Smooth muscle cell (in vitro differentiated cells): ENCODE data around the gene FTO. TPM values are rescaled to one million over a fixed set of nuclear protein-coding genes. Genes with fewer than 3 reads are reported as not detected.

ENCODE experiments used
- DNase-seq: peaks from one replicate; lab custom pipeline; 2025; ENCODE audit not compliant: unreplicated experiment; lab: John Stamatoyannopoulos, UW
- H2AFZ ChIP-seq: fragments of 200-600 bp; sonication (generic); 2 replicates; pipeline ENCODE4 v1.6.0; 2016; ENCODE audit warnings: antibody characterized with exemption, low read depth, mild to moderate bottlenecking
- H3F3A ChIP-seq: fragments of 200-600 bp; sonication (generic); 2 replicates; pipeline ENCODE4 v1.6.0; 2017; ENCODE audit warnings: antibody characterized with exemption, low read depth
- H3K27ac ChIP-seq: fragments of 200-600 bp; sonication (generic); 2 replicates; pipeline ENCODE4 v1.5.1; 2016; ENCODE audit warnings: low read depth, mild to moderate bottlenecking
- H3K27me3 ChIP-seq: fragments of 200-600 bp; sonication (generic); 2 replicates; pipeline ENCODE4 v1.6.1; 2016; ENCODE audit warnings: low read depth, mild to moderate bottlenecking
- H3K36me3 ChIP-seq: fragments of 200-600 bp; sonication (generic); 2 replicates; pipeline ENCODE4 v1.5.1; 2016; ENCODE audit warnings: low read depth
- H3K4me1 ChIP-seq: fragments of 200-600 bp; sonication (generic); 2 replicates; pipeline ENCODE4 v1.5.1; 2016; ENCODE audit warnings: low read depth
- H3K4me2 ChIP-seq: fragments of 200-600 bp; sonication (generic); 2 replicates; pipeline ENCODE4 v1.6.0; 2016; ENCODE audit warnings: mild to moderate bottlenecking
- H3K4me3 ChIP-seq: fragments of 200-600 bp; sonication (generic); 2 replicates; pipeline ENCODE4 v1.5.1; 2016; ENCODE audit warnings: mild to moderate bottlenecking
- H3K79me2 ChIP-seq: fragments of 200-600 bp; sonication (generic); 2 replicates; pipeline ENCODE4 v1.6.0; 2016; ENCODE audit warnings: low read depth, mild to moderate bottlenecking
- H3K9ac ChIP-seq: fragments of 200-600 bp; sonication (generic); 2 replicates; pipeline ENCODE4 v1.6.0; 2016; ENCODE audit warnings: low read depth
- H3K9me3 ChIP-seq: fragments of 200-600 bp; sonication (generic); replicated peaks from 2 replicates; pipeline ENCODE4 v1.5.1; 2016; ENCODE audit warnings: low read depth
- H4K20me1 ChIP-seq: fragments of 200-600 bp; sonication (generic); 2 replicates; pipeline ENCODE4 v1.6.0; 2016; ENCODE audit warnings: low read depth
- CTCF ChIP-seq: fragments of 200-600 bp; sonication (generic); IDR thresholded peaks from 2 replicates; pipeline ENCODE4 v1.5.1; 2017; ENCODE audit warnings: borderline replicate concordance, mild to moderate bottlenecking, antibody characterized with exemption; ENCODE audit not compliant: insufficient read depth, poor library complexity, severe bottlenecking
- WGBS: methylation state at CpG from one replicate; pipeline ENCODE4 v1.1.7; 2016; ENCODE audit warnings: low lambda C conversion rate; 5-methylcytosine and 5-hydroxymethylcytosine counted together
- polyA plus RNA-seq: library from polyadenylated mRNA; unstranded; fragments of >200 nt; fragmentation: Nextera tagmentation; extraction: Ambion mirVana; gene quantifications from 2 replicates; pipeline ENCODE4 v1.2.1, GENCODE V29; 2016
- total RNA-seq: library from RNA; depleted of rRNA; stranded (reverse); fragments of >200 nt; gene quantifications from 2 replicates; pipeline ENCODE4 v1.2.3, GENCODE V29; 2014

FTO gene
- total and polyA plus RNA-seq, 2 experiments from 2014 or later, result 81.1 to 89.9 TPM

- WGBS, result 25% methylated on average over 7 of the region's 7 CpGs
- no peak overlapping the region for H3K4me3 ChIP-seq
- H3K79me2 ChIP-seq, result no peaks in the 10 kb centered on the region
- no peak for DNase-seq
- no peaks in the 10 kb centered on the region for H3K27me3 ChIP-seq
- no peak overlapping the region for H3K9ac ChIP-seq
- peaks cover 40% of the 10 kb centered on the region for H3K4me1 ChIP-seq
- peak overlapping the region; percentile 45 for H3K4me2 ChIP-seq
- H2AFZ ChIP-seq, result no peak overlapping the region
- peaks cover 20% of the 10 kb centered on the region for H4K20me1 ChIP-seq
- peaks cover 5% of the 10 kb centered on the region for H3F3A ChIP-seq
- no peak overlapping the region for H3K27ac ChIP-seq
- no peak for TF ChIP-seq CTCF
- no peaks in the 10 kb centered on the region for H3K36me3 ChIP-seq
- H3K9me3 ChIP-seq, result no peaks in the 10 kb centered on the region
Observed at GRCh38 chr16:54050459-54051210, 346.7 kb downstream of the FTO start.

GRCh38 chr16:54051821-54052220, 347.9 kb downstream of the FTO start:
- Histone ChIP-seq H3K4me1 (peaks cover 41% of the 10 kb centered on the region), H2AFZ (no peak overlapping the region), H3K9me3 (no peaks in the 10 kb centered on the region), H3K27me3 (no peaks in the 10 kb centered on the region), H3K79me2 (no peaks in the 10 kb centered on the region), H3F3A (peaks cover 5% of the 10 kb centered on the region), H4K20me1 (peaks cover 25% of the 10 kb centered on the region), H3K4me3 (no peak overlapping the region), H3K36me3 (no peaks in the 10 kb centered on the region), H3K9ac (no peak overlapping the region), H3K27ac (no peak overlapping the region), H3K4me2 (no peak overlapping the region)
- no peak for DNase-seq
- 86% methylated on average over 5 of the region's 5 CpGs for WGBS
- no peak for TF ChIP-seq CTCF

GRCh38 chr16:54052271-54052670, 348.3 kb downstream of the FTO start:
- no peak overlapping the region for H3K4me3 ChIP-seq

More at GRCh38 chr16:54052271-54052670, 348.3 kb downstream of the FTO start:
- 82% methylated on average over 5 of the region's 5 CpGs for WGBS
- peaks cover 25% of the 10 kb centered on the region for H4K20me1 ChIP-seq
- no peak overlapping the region for H3K4me2 ChIP-seq
- H2AFZ ChIP-seq, result no peak overlapping the region
- H3F3A ChIP-seq, result peaks cover 5% of the 10 kb centered on the region
- no peak overlapping the region for H3K9ac ChIP-seq
- H3K4me1 ChIP-seq, result peaks cover 41% of the 10 kb centered on the region
- H3K9me3 ChIP-seq, result no peaks in the 10 kb centered on the region
- H3K79me2 ChIP-seq, result no peaks in the 10 kb centered on the region
- no peak for DNase-seq
- H3K27ac ChIP-seq, result no peak overlapping the region
- no peak for TF ChIP-seq CTCF
- H3K36me3 ChIP-seq, result no peaks in the 10 kb centered on the region
- H3K27me3 ChIP-seq, result no peaks in the 10 kb centered on the region
